ENCODE data around the gene LRRC71.
A peak's percentile ranks its signal among the peaks of the same experiment; 100 is the strongest.

LRRC71 gene

DNA sequence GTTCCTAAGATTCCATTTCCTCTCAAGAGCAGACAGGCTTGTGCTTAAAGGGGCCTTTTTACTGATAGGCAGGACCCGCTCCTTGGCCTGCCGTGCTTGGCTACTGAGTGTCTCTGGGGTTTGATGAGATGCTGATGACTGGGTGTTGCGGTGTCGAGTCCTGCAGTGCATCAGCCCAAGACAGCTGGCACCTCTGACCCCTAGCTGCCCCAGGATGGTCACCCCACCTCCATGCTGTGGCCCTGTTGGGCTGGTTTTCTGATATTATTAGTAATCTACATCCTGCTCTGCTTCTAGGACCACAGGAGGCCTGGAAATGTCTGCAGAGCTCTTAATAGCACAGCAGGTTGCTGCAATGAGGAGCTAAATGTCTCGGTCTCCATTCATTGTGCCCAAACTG, 28.7 kb downstream of the LRRC71 start:
- DNase-seq: no peak

- peak in 1 of 2 experiments; percentile 4 for DNase-seq
Observed at GRCh38 chr1:156951371-156951770, 30.9 kb downstream of the LRRC71 start.

DNA sequence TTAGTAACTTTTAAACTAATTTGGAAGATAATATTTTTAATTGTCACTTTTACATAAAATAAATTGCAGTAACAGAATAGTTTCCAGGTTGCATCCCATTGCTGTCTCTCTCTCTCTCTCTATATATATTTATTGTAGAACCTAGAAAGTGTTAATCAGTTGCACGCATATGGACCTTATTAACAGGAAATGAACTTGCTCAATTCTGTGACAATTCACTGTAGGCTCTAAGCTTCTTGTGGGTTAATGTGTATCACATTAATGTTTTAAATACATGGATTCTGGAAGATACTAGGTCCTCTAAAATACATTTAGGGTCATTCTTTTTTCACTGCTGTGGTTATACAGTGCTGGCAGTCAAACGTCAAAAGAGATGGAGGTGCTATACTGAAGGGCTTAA, 33.1 kb downstream of the LRRC71 start:
- DNase-seq: no peak

DNA sequence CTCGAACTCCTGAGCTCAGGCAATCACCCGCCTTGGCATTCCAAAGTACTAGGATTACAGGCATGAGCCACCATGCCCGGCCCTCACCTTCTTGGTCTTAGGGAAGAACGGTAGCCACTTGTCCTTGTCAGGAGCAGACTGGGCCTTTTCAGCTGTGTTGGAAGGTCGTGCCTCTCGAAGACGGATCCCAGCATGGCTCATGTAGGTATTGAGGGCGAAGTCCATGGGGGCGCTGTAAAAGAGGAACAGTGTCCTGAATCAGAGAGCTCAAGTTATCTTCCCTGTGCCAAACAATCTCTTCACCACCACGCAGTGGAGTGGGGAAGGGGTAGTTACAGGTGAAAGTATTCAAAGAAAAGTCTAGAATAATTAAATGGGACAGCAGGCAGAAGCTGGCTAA, 35.9 kb downstream of the LRRC71 start:
- DNase-seq: no peak

DNA sequence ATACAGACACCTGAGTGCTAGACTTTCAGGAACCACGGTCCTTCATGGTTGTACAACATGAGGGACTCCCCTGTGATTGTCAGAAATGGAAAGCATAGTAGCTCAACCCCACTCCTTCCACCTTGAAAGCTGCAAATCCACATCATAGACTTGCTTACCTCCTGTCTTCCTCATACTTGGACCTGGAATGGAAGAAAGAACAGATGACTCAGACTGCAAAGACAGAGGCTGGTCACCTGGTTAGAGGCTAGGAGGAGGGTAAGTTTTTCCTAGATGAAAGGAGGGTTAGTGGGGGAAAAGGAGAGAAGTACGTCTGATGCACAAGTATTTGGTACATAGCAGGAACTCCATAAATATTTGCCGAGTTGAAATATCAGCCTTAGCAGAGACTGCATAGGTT, 37.2 kb downstream of the LRRC71 start:
- no peak for DNase-seq

DNA sequence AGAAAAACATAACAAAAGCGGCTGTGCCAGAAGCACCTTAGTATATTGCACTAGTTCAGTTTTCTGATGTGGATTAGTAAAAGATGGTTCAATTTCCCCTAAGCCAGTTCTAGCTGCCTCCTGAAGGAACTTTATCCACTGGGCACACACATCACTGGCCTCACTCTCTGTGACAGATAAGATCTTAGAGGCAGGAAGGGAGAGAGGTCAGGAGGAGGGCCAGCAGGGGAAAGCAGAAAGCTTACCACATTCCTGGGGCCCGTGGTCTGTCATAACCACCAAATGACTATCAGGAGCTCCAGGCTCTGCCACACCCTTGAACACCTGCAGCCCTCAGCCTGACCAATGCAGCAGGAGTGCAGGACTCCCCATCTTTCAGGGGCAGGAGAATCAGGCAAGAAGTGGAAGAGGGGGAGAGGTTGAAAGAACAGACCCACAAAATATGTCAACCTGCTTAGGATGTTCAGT, 37.8 kb downstream of the LRRC71 start:
- DNase-seq: no peak

DNA sequence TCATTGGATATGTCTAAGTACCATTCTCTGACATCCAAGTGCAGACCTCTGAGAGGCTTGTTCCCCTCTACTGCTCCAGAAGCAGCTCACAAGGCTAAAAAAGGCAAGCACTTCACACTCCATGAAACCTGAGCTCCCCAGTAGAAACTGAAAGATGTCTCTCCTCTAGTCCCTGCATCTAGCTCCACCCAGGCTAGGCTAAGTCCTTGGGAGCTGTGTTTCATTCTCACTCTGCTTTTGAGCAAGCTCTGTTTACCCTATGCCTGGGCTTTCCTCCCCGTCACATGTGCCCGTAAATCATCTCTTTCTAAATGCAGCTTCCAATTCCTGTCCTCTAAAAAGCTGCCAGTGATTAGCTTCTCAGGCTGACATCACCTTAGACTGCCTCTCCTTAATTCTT, 39.0 kb downstream of the LRRC71 start:
- no peak for DNase-seq

GRCh38 chr1:156959925-156960324, 39.5 kb downstream of the LRRC71 start:
- no peak for DNase-seq

GRCh38 chr1:156961709-156962108, 41.3 kb downstream of the LRRC71 start:
- DNase-seq: peak; percentile 42 to 49

- DNase-seq: peak; percentile 39 to 47
Observed at GRCh38 chr1:156963621-156964020, 43.2 kb downstream of the LRRC71 start.

GRCh38 chr1:156964441-156964840, 44.0 kb downstream of the LRRC71 start:
- DNase-seq: no peak

DNA sequence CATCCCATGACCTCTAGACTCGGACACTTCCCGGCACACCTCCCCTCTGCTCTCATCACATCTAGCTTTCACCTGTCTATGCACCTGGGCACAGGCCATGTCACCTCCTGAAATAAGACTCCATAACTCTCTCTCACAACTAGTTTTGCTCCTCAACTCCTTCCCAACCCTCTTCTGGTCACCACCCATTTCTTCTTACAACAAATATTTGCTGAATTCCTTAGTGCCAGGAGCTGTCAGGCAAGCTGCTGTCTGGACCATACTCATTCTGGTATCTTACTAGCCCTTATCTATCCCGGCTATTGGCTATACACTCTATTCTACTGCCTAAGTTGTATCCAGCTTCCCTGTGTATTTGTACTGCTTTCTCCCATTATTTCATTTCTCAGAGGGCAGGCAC, 49.1 kb downstream of the LRRC71 start:
- no peak for DNase-seq

GRCh38 chr1:156970017-156970416, 49.6 kb downstream of the LRRC71 start:
- no peak for DNase-seq

- no peak for DNase-seq
Observed at GRCh38 chr1:156973417-156973816, 53.0 kb downstream of the LRRC71 start.

GRCh38 chr1:156975084-156975483, 54.7 kb downstream of the LRRC71 start:
- no peak for DNase-seq

GRCh38 chr1:156980551-156980950, 60.1 kb downstream of the LRRC71 start:
- no peak for DNase-seq
